GM12891 (cell line): ENCODE results near the gene RANBP9.

Experiments
- PAX5 ChIP-seq: IDR thresholded peaks from 2 replicates; pipeline ENCODE4 v1.6.1; 2011; ENCODE audit warnings: low read length, moderate library complexity, mild to moderate bottlenecking; ENCODE audit not compliant: insufficient read depth, severe bottlenecking
- POLR2A ChIP-seq: IDR thresholded peaks from 2 replicates; pipeline ENCODE4 v1.6.1; 2011; ENCODE audit warnings: low read depth, low read length, control low read depth
- POLR2AphosphoS5 ChIP-seq: IDR thresholded peaks from 2 replicates; pipeline ENCODE4 v1.6.1; 2011; ENCODE audit warnings: low read depth, low read length, control low read depth
- TAF1 ChIP-seq: IDR thresholded peaks from 2 replicates; pipeline ENCODE4 v1.6.1; 2011; ENCODE audit warnings: low read depth, low read length, control low read depth

DNA sequence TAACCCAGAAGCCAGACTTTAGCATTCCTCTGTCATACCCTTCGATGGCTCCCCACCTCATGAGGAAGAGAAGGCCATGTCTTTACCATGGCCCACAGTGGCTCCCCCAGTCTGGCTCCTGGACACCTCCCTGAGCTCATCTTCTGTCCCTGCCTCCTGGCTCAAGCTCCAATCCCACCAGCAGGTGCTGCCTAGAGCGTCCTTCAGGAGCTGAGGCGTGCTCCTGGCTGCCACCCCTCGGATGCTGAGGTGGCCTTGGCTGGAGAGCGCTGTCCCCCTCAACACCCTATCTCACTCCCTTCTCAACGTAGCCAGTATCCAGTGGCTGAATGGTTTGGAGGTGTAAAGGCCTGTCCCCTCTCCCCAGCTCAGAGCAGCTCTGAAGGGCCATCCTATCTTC is 47.4 kb upstream of the RANBP9 start:
- no peak for TF ChIP-seq POLR2A
- TF ChIP-seq POLR2AphosphoS5: no peak
- TF ChIP-seq TAF1: no peak
- TF ChIP-seq PAX5: no peak
